ENCODE results near the gene ACAN. TPM values are rescaled to one million over a fixed set of nuclear protein-coding genes. Genes with fewer than 3 reads are reported as not detected.

ACAN gene
- total RNA-seq, 1 experiment from 2014 or later = 0.03 TPM

DNA sequence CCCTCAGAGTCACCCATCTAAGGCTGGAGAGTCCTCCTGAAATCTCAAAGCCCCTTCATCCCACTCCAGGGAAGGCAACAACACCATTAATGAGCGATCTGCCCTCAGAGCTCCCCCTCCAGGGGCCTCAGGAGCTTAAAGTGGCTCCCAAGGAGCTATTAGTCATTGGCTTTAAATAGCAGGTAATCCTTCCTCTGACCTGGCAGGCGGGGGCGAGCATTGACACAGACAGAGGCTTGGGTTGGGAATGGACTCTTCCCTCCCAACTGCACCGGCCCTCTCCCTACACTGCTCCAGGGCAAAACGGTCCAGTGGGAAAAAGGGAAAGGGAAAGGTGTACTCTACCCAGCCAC is 108.5 kb downstream of the ACAN start:
- H3K9me3 ChIP-seq (ENCODE audit: control insufficient read depth, insufficient read depth, low read depth, low read length) = no peaks in the 10 kb centered on the region
- peak; percentile 9; the same call in 1 of the 2 replicates for ATAC-seq
- BruUV-seq (replicated peaks) = TSS peak; percentile 66
- H3K36me3 ChIP-seq (ENCODE audit: control insufficient read depth, insufficient read depth, low read length) = peaks cover 7% of the 10 kb centered on the region; the same call in 1 of the 2 replicates
- no peak for DNase-seq (ENCODE audit: low read depth, low spot score)
- intact Hi-C loops (cut with micrococcal nuclease; ENCODE audit: unreplicated experiment) (loop anchor here (5.0 kb wide), 1 partner anchor 71 kb away; no protein-coding TSS in a partner anchor), in situ Hi-C loops (cut with HindIII; ENCODE audit: low pct_unique_long_range_greater_than_20kb, low sequenced_read_pairs) (no loop called here)
- peak overlapping the region; percentile 66 to 90 for H3K4me3 ChIP-seq (ENCODE audit: low read depth in 2 of 2, low read length in 2 of 2)
- ChIA-PET POLR2A (interaction anchor here (0.7 to 1.4 kb wide), 2 partner anchors 67 to 263 kb away, joined by 3 to 5 read pairs; no protein-coding TSS in a partner anchor), CTCF (interaction anchor here (0.7 to 1.0 kb wide), 3 partner anchors 9 to 113 kb away, joined by 3 to 4 read pairs (median 3); no protein-coding TSS in a partner anchor)
- H3K27ac ChIP-seq (ENCODE audit: low read length) = peak overlapping the region; percentile 97
- peaks cover 50% of the 10 kb centered on the region for H3K4me1 ChIP-seq (ENCODE audit: control insufficient read depth, insufficient read depth, low read length)
- TF ChIP-seq SIN3A (IDR thresholded peaks at IDR 0.05; ENCODE audit: borderline replicate concordance, insufficient read depth, low read depth, low read length) = 0 out of 2 replicates have a peak, but pooled peaks have one; percentile 12
- TF ChIP-seq POLR2AphosphoS5 (IDR thresholded peaks at IDR 0.05; ENCODE audit: low read depth, low read length) = 0 out of 2 replicates have a peak, but pooled peaks have one; percentile 19
- TF ChIP-seq TCF7L2 (IDR thresholded peaks at IDR 0.05; ENCODE audit: low read depth, low read length) = no peak
- H3K27me3 ChIP-seq (ENCODE audit: control insufficient read depth, insufficient read depth, low read length) = no peaks in the 10 kb centered on the region

DNA sequence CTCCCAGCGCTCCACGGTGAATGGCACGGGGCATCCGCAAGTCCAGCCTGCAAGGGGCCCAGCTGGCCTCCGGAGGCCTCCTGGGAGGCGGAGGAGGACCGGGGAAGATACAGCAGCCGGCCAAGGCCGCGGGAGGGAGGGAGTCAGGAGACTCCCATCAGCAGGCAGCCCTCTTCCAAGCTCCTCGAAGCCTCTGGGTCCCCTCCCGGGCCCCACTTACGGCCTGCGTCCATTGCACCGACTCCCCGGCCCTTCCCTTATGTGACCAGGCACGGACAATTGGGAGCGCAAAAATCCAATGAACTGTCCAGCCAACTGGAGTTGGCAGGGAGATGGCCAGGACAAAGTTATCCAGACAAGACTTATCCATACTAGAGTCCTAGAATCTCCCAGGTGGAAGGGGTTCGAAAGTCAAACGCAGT is 109.3 kb downstream of the ACAN start:
- intact Hi-C loops (cut with micrococcal nuclease; ENCODE audit: unreplicated experiment) (loop anchor here (5.0 kb wide), 1 partner anchor 70 kb away; no protein-coding TSS in a partner anchor), in situ Hi-C loops (cut with HindIII; ENCODE audit: low pct_unique_long_range_greater_than_20kb, low sequenced_read_pairs) (no loop called here)
- ChIA-PET CTCF (interaction anchor here (0.7 kb wide), 1 partner anchor 92 kb away, joined by 3 read pairs; no protein-coding TSS in a partner anchor), POLR2A (interaction anchor here (1.4 kb wide), 1 partner anchor 66 kb away, joined by 3 read pairs; no protein-coding TSS in a partner anchor)
- TF ChIP-seq, protein P1, sequence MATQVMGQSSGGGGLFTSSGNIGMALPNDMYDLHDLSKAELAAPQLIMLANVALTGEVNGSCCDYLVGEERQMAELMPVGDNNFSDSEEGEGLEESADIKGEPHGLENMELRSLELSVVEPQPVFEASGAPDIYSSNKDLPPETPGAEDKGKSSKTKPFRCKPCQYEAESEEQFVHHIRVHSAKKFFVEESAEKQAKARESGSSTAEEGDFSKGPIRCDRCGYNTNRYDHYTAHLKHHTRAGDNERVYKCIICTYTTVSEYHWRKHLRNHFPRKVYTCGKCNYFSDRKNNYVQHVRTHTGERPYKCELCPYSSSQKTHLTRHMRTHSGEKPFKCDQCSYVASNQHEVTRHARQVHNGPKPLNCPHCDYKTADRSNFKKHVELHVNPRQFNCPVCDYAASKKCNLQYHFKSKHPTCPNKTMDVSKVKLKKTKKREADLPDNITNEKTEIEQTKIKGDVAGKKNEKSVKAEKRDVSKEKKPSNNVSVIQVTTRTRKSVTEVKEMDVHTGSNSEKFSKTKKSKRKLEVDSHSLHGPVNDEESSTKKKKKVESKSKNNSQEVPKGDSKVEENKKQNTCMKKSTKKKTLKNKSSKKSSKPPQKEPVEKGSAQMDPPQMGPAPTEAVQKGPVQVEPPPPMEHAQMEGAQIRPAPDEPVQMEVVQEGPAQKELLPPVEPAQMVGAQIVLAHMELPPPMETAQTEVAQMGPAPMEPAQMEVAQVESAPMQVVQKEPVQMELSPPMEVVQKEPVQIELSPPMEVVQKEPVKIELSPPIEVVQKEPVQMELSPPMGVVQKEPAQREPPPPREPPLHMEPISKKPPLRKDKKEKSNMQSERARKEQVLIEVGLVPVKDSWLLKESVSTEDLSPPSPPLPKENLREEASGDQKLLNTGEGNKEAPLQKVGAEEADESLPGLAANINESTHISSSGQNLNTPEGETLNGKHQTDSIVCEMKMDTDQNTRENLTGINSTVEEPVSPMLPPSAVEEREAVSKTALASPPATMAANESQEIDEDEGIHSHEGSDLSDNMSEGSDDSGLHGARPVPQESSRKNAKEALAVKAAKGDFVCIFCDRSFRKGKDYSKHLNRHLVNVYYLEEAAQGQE (IDR thresholded peaks at IDR 0.05; ENCODE audit: insufficient read depth in 1 of 2, low read depth in 2 of 2, low read length in 1 of 2) = no peak
- TF ChIP-seq TCF7L2 (IDR thresholded peaks at IDR 0.05; ENCODE audit: low read depth, low read length) = 0 out of 2 replicates have a peak, but pooled peaks have one; percentile 11
- no peak for DNase-seq (ENCODE audit: low read depth, low spot score)
- ATAC-seq = peak; percentile 8; the same call in 1 of the 2 replicates
- BruUV-seq (replicated peaks) = no TSS peak
- Histone ChIP-seq H3K27me3 (ENCODE audit: control insufficient read depth, insufficient read depth, low read length) (no peaks in the 10 kb centered on the region), H3K4me3 (ENCODE audit: low read depth in 2 of 2, low read length in 2 of 2) (peak overlapping the region; percentile 66 to 90), H3K36me3 (ENCODE audit: control insufficient read depth, insufficient read depth, low read length) (peaks cover 7% of the 10 kb centered on the region; the same call in 1 of the 2 replicates), H3K9me3 (ENCODE audit: control insufficient read depth, insufficient read depth, low read depth, low read length) (no peaks in the 10 kb centered on the region), H3K4me1 (ENCODE audit: control insufficient read depth, insufficient read depth, low read length) (peaks cover 46% of the 10 kb centered on the region), H3K27ac (ENCODE audit: low read length) (peak overlapping the region; percentile 97)

DNA sequence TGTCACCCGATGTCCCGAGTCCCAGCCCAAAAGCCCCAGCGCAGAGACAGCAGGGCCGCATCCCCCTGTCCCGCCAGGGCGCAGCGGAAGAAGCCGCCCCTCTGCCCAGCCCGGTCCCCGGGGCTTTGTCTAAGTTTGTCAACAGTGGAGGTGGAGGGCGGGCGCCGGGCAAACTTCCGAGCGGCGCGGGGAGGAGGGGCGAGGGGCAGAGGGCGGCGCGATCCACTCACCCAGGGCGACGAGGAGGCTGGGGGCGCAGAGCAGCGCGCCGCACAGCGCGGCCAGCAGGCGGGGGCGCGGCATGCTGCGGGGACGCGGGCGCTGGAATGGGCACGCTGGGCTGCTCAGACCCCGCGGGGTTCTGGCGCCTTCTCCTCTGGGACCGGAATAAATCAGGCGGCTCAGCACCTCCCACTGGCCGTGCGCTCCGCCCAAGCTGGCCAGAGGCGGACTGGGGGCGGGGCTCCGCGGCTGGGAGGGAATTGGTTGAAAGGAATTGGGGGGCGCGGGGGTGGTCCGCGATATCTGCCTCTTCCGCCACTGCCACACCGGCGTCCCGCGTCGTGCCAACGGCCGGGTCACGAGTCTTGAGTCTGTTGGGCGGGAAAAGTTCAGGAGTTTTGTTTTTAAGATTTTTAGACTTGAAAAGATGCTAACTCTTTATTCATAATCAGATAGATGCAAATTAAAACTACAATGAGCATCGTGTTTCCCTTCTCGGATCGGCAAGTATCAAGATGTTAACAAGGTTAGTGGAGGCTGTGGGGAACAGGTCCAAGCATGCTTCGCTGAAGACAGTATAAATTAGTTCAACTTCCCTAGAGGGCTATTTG is 110.0 kb downstream of the ACAN start, which contains the start of gene MFGE8:
Gene MFGE8 (minus strand): TSS at position 363 of the 833 bp plus-strand sequence. CDS start 60 bp downstream, at position 303.
- DNase-seq (ENCODE audit: low read depth, low spot score) (no peak), ATAC-seq (peak; percentile 89)
- ChIA-PET CTCF (interaction anchor here (0.7 to 1.2 kb wide), 2 partner anchors 8 to 91 kb away, joined by 3 read pairs; no protein-coding TSS in a partner anchor), POLR2A (interaction anchor here (0.6 to 0.7 kb wide), 2 partner anchors 30 to 69 kb away, joined by 3 to 12 read pairs; no protein-coding TSS in a partner anchor)
- no TSS peak for BruUV-seq (replicated peaks)
- intact Hi-C loops (cut with micrococcal nuclease; ENCODE audit: unreplicated experiment) (loop anchor here (5.0 kb wide), 1 partner anchor 69 kb away; no protein-coding TSS in a partner anchor), in situ Hi-C loops (cut with HindIII; ENCODE audit: low pct_unique_long_range_greater_than_20kb, low sequenced_read_pairs) (no loop called here)
- no peaks in the 10 kb centered on the region for H3K9me3 ChIP-seq (ENCODE audit: control insufficient read depth, insufficient read depth, low read depth, low read length)
- H3K27ac ChIP-seq (ENCODE audit: low read length) = peak within 1 kb of the TSS; percentile 97
- peaks cover 47% of the 10 kb centered on the region for H3K4me1 ChIP-seq (ENCODE audit: control insufficient read depth, insufficient read depth, low read length)
- H3K4me3 ChIP-seq (ENCODE audit: low read depth in 2 of 2, low read length in 2 of 2) = peak within 1 kb of the TSS; percentile 66 to 90
- peaks cover 7% of the 10 kb centered on the region; the same call in 1 of the 2 replicates for H3K36me3 ChIP-seq (ENCODE audit: control insufficient read depth, insufficient read depth, low read length)
- TF ChIP-seq TCF7L2 (IDR thresholded peaks at IDR 0.05; ENCODE audit: low read depth, low read length) = peak; percentile 55; the same call in 1 of the 2 replicates
- TF ChIP-seq SIN3A (IDR thresholded peaks at IDR 0.05; ENCODE audit: borderline replicate concordance, insufficient read depth, low read depth, low read length) = peak; percentile 93; the same call in 1 of the 2 replicates
- TF ChIP-seq, protein P2, sequence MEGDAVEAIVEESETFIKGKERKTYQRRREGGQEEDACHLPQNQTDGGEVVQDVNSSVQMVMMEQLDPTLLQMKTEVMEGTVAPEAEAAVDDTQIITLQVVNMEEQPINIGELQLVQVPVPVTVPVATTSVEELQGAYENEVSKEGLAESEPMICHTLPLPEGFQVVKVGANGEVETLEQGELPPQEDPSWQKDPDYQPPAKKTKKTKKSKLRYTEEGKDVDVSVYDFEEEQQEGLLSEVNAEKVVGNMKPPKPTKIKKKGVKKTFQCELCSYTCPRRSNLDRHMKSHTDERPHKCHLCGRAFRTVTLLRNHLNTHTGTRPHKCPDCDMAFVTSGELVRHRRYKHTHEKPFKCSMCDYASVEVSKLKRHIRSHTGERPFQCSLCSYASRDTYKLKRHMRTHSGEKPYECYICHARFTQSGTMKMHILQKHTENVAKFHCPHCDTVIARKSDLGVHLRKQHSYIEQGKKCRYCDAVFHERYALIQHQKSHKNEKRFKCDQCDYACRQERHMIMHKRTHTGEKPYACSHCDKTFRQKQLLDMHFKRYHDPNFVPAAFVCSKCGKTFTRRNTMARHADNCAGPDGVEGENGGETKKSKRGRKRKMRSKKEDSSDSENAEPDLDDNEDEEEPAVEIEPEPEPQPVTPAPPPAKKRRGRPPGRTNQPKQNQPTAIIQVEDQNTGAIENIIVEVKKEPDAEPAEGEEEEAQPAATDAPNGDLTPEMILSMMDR (IDR thresholded peaks at IDR 0.05) = no peak; the same call in 1 of the 2 replicates
- TF ChIP-seq, protein P1 (IDR thresholded peaks at IDR 0.05; ENCODE audit: insufficient read depth in 1 of 2, low read depth in 2 of 2, low read length in 1 of 2) = no peak
- TF ChIP-seq POLR2AphosphoS5 (IDR thresholded peaks at IDR 0.05; ENCODE audit: low read depth, low read length) = peak; percentile 84
- no peaks in the 10 kb centered on the region for H3K27me3 ChIP-seq (ENCODE audit: control insufficient read depth, insufficient read depth, low read length)

Measured in Panc1 (cell line).